Panc1 (cell line): ENCODE measurements around the gene DNASE1L1. TPM values are rescaled to one million over a fixed set of nuclear protein-coding genes. Genes with fewer than 3 reads are reported as not detected.
"Not testable (repeated sequence)": the region's sequence is repeated elsewhere in the genome, so short reads cannot be mapped to it uniquely, and the experiment has no call there.

Experiments
- ATAC-seq: fragments of 200-7000 bp; cut with Tn5 transposase; 2 replicates; pipeline ENCODE4 v1.9.1; 2020; ENCODE audit warnings: mild to moderate bottlenecking, moderate library complexity
- BruUV-seq: library from RNA; stranded (reverse); fragments of 400-500 nt; replicated peaks from 2 replicates; lab custom pipeline; 2021; lab: Mats Ljungman, UMichigan
- CTCF ChIA-PET: fragments of 300-600 bp; sonication (Branson Sonifier 250); formaldehyde crosslinking; loops from one replicate; lab custom pipeline; 2022; ENCODE audit warnings: antibody characterized with exemption; lab: Charles Lee
- POLR2A ChIA-PET: fragments of 300-600 bp; sonication (Branson Sonifier 250); formaldehyde crosslinking; loops from one replicate; lab custom pipeline; 2022; ENCODE audit warnings: antibody characterized with exemption; lab: Charles Lee
- DNase-seq: peaks from one replicate; pipeline ENCODE4 v3.0.0-alpha.2; 2010; ENCODE audit warnings: low read depth, low spot score
- H3K27ac ChIP-seq: 2 replicates; pipeline ENCODE4 v1.5.1; 2011; ENCODE audit warnings: mild to moderate bottlenecking, low read length, inconsistent platforms
- H3K27me3 ChIP-seq: fragments of 200-500 bp; sonication (Bioruptor generic); 2 replicates; pipeline ENCODE4 v1.6.0; 2014; ENCODE audit warnings: low read length, inconsistent platforms; ENCODE audit not compliant: control insufficient read depth, insufficient read depth
- H3K36me3 ChIP-seq: fragments of 200-500 bp; sonication (Bioruptor generic); 2 replicates; pipeline ENCODE4 v1.5.1; 2014; ENCODE audit warnings: inconsistent platforms, mild to moderate bottlenecking, low read length, moderate library complexity; ENCODE audit not compliant: control insufficient read depth, insufficient read depth
- H3K4me1 ChIP-seq: 2 replicates; pipeline ENCODE4 v1.5.1; 2011; ENCODE audit warnings: inconsistent platforms, mild to moderate bottlenecking, low read length, moderate library complexity; ENCODE audit not compliant: control insufficient read depth, insufficient read depth
- H3K4me3 ChIP-seq, 2 experiments: 2 replicates each; pipeline ENCODE4 v1.5.1; 2011 to 2012; ENCODE audit warnings: low read depth in 2 of 2, low read length in 2 of 2, mild to moderate bottlenecking in 2 of 2, inconsistent platforms in 1 of 2, moderate library complexity in 1 of 2
- H3K9me3 ChIP-seq: fragments of 200-500 bp; sonication (Bioruptor generic); 2 replicates; pipeline ENCODE4 v1.5.1; 2014; ENCODE audit warnings: low read depth, mild to moderate bottlenecking, inconsistent platforms, low read length, moderate library complexity; ENCODE audit not compliant: control insufficient read depth, insufficient read depth
- POLR2AphosphoS5 ChIP-seq: IDR thresholded peaks from 2 replicates; pipeline ENCODE4 v1.6.1; 2012; ENCODE audit warnings: mild to moderate bottlenecking, low read depth, low read length, moderate library complexity
- SIN3A ChIP-seq: IDR thresholded peaks from 2 replicates; pipeline ENCODE4 v1.6.1; 2012; ENCODE audit warnings: low read depth, mild to moderate bottlenecking, low read length, moderate library complexity, borderline replicate concordance; ENCODE audit not compliant: insufficient read depth
- TCF7L2 ChIP-seq: IDR thresholded peaks from 2 replicates; pipeline ENCODE4 v1.6.1; 2011; ENCODE audit warnings: mild to moderate bottlenecking, low read depth, low read length, inconsistent platforms
- in situ Hi-C: cut with HindIII; loops from 2 replicates; pipeline ENCODE4 v1.10.0; 2016; ENCODE audit warnings: low sequenced_read_pairs, low pct_unique_long_range_greater_than_20kb
- intact Hi-C: fragments of 100-400 bp; cut with micrococcal nuclease; formaldehyde crosslinking; loops from one replicate; pipeline ENCODE4 v1.10.0; 2022; ENCODE audit not compliant: unreplicated experiment
- total RNA-seq: library from RNA; stranded (reverse); gene quantifications from one replicate; pipeline ENCODE4 v1.2.1, GENCODE V29; 2021; ENCODE audit not compliant: unreplicated experiment
- TF ChIP-seq, protein P1 (sequence below), 2 experiments: IDR thresholded peaks; 2 replicates each; pipeline ENCODE4 v1.6.1; 2011 to 2012; ENCODE audit warnings: low read depth in 2 of 2, control low read depth in 1 of 2, low read length in 1 of 2, mild to moderate bottlenecking in 1 of 2, moderate library complexity in 1 of 2; ENCODE audit not compliant: insufficient read depth in 1 of 2
- TF ChIP-seq, protein P2 (sequence below): fragments of 450-650 bp; IDR thresholded peaks from 2 replicates; pipeline ENCODE4 v1.5.1; 2017; ENCODE audit warnings: mild to moderate bottlenecking

DNASE1L1 gene
- total RNA-seq, 1 experiment from 2014 or later = 60.4 TPM

DNA sequence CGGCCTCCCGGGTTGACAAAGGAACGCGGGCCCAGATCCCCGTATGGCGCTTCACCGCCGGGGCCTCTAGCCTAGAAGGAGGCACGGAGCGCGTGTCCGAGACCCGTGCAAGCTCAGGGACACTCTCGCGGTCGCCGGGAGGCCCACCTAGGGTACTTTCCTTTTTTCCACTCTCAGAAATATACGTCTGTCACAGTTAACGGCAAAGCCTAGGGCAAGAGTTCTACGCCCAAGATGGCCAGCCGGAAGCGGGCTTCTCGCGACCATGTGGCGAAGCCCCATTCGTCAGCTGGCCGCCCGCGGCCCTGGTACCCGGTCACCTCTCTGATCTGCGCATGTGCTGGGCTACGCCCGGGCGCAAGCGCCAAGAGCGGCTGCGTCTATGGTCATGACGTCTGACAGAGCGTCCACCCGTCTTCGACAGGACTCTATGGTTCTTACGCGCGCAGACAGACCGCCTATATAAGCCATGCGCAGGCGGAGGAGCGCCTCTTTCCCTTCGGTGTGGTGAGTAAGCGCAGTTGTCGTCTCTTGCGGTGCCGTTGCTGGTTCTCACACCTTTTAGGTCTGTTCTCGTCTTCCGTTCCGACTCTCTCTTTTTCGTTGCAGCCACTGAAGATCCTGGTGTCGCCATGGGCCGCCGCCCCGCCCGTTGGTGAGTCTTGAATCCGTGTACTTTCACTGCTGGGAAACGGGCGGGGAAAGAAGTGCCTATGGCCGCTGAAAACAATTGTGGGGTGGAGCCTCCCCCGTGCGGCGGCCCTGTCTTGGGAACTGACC, 11.0 kb downstream of the DNASE1L1 start, which contains the start of gene RPL10:
RPL10 (plus strand) TSS at position 490 of the 780 bp plus-strand sequence; CDS start at position 633, 143 bp downstream.
- Histone ChIP-seq H3K27ac (peak within 1 kb of the TSS; percentile 99), H3K4me1 (peaks cover 29% of the 10 kb centered on the region), H3K9me3 (no peaks in the 10 kb centered on the region), H3K4me3 (peak within 1 kb of the TSS; percentile 82 to 99), H3K36me3 (peaks cover 10% of the 10 kb centered on the region), H3K27me3 (no peaks in the 10 kb centered on the region)
- intact Hi-C loops = no loop called here
- TF ChIP-seq, protein P1, sequence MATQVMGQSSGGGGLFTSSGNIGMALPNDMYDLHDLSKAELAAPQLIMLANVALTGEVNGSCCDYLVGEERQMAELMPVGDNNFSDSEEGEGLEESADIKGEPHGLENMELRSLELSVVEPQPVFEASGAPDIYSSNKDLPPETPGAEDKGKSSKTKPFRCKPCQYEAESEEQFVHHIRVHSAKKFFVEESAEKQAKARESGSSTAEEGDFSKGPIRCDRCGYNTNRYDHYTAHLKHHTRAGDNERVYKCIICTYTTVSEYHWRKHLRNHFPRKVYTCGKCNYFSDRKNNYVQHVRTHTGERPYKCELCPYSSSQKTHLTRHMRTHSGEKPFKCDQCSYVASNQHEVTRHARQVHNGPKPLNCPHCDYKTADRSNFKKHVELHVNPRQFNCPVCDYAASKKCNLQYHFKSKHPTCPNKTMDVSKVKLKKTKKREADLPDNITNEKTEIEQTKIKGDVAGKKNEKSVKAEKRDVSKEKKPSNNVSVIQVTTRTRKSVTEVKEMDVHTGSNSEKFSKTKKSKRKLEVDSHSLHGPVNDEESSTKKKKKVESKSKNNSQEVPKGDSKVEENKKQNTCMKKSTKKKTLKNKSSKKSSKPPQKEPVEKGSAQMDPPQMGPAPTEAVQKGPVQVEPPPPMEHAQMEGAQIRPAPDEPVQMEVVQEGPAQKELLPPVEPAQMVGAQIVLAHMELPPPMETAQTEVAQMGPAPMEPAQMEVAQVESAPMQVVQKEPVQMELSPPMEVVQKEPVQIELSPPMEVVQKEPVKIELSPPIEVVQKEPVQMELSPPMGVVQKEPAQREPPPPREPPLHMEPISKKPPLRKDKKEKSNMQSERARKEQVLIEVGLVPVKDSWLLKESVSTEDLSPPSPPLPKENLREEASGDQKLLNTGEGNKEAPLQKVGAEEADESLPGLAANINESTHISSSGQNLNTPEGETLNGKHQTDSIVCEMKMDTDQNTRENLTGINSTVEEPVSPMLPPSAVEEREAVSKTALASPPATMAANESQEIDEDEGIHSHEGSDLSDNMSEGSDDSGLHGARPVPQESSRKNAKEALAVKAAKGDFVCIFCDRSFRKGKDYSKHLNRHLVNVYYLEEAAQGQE (IDR thresholded peaks at IDR 0.05; ENCODE audit: insufficient read depth in 1 of 2, low read depth in 2 of 2, low read length in 1 of 2) = peak in 1 of 2 experiments; percentile 67; a peak in 1 of 4 replicates
- TF ChIP-seq, protein P2, sequence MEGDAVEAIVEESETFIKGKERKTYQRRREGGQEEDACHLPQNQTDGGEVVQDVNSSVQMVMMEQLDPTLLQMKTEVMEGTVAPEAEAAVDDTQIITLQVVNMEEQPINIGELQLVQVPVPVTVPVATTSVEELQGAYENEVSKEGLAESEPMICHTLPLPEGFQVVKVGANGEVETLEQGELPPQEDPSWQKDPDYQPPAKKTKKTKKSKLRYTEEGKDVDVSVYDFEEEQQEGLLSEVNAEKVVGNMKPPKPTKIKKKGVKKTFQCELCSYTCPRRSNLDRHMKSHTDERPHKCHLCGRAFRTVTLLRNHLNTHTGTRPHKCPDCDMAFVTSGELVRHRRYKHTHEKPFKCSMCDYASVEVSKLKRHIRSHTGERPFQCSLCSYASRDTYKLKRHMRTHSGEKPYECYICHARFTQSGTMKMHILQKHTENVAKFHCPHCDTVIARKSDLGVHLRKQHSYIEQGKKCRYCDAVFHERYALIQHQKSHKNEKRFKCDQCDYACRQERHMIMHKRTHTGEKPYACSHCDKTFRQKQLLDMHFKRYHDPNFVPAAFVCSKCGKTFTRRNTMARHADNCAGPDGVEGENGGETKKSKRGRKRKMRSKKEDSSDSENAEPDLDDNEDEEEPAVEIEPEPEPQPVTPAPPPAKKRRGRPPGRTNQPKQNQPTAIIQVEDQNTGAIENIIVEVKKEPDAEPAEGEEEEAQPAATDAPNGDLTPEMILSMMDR = no peak
- TF ChIP-seq POLR2AphosphoS5 = peak; percentile 100
- 0 out of 2 replicates have a peak, but pooled peaks have one; percentile 91 for TF ChIP-seq SIN3A
- TF ChIP-seq TCF7L2 = peak; percentile 40; the same call in 1 of the 2 replicates
- DNase-seq = peak; percentile 96
- CTCF ChIA-PET = interaction anchor here (0.6 to 0.8 kb wide), 2 partner anchors 10 to 27 kb away, joined by 3 to 7 read pairs; no protein-coding TSS in a partner anchor
- POLR2A ChIA-PET = interaction anchor here (0.6 to 1.3 kb wide), 5 partner anchors 129 to 571 kb away, joined by 3 read pairs; partner anchors contain the start of genes G6PD and IKBKG
- in situ Hi-C loops = no loop called here
- peak; percentile 85 for ATAC-seq
- no TSS peak for BruUV-seq

DNA sequence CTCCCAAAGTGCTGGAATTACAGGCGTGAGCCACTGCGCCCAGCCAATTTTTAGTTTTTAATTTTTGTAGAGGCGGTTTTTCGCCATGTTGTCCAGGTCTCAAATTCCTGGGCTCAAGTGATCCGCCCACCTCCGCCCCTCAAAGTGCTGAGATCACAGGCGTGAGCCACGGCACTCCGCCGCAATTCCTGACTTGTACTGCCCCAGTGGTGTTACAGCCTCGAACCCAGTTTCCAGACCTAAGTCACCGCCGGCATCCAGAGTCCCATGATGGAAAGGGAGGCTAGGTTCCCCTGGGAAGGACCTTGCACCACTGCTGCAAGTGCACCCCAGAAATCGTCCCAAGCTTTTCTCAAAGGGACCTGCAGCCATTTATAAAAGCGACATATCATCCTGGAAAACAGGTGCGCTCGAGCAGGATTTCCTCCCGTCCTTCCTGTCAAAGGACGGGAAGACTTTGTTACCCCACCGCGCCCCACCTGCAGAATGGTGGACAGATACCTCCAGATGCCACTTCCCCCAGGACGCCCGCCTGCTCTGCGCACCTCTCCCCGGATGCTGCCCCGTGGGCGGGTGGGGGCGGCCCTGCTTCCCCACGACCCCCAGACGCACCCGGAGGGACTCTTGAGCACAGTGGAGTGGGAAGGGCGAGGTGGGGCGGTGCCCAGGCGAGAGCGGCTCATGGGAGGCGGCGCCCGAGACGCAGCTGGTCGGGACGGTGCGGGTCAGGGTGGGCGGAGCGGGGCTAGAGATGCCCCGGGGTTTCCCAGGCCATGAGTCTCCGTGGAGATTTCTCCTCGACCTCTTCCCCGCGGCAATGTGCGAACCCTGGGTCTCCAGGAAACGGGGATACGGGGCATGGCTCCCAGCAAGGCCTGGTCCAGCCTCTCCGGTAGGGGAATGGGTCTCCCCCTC, 11.8 kb downstream of the DNASE1L1 start:
- intact Hi-C loops = no loop called here
- TF ChIP-seq, protein P1 (IDR thresholded peaks at IDR 0.05; ENCODE audit: insufficient read depth in 1 of 2, low read depth in 2 of 2, low read length in 1 of 2) = no peak
- TF ChIP-seq POLR2AphosphoS5 = no peak
- TF ChIP-seq TCF7L2 = no peak
- TF ChIP-seq SIN3A = peak; percentile 61; the same call in 1 of the 2 replicates
- Histone ChIP-seq H3K27ac (peak overlapping the region; percentile 99), H3K4me3 (peak overlapping the region; percentile 82 to 99), H3K27me3 (no peaks in the 10 kb centered on the region), H3K4me1 (peaks cover 26% of the 10 kb centered on the region), H3K36me3 (peaks cover 10% of the 10 kb centered on the region), H3K9me3 (no peaks in the 10 kb centered on the region)
- ChIA-PET POLR2A (interaction anchor here (0.6 to 1.3 kb wide), 4 partner anchors 130 to 572 kb away, joined by 3 read pairs; partner anchors contain the start of genes G6PD and IKBKG), CTCF (interaction anchor here (0.6 kb wide), 1 partner anchor 28 kb away, joined by 7 read pairs; no protein-coding TSS in a partner anchor)
- peak; percentile 81 for ATAC-seq
- DNase-seq = no peak
- BruUV-seq = TSS peak; percentile 66
- in situ Hi-C loops = no loop called here

DNA sequence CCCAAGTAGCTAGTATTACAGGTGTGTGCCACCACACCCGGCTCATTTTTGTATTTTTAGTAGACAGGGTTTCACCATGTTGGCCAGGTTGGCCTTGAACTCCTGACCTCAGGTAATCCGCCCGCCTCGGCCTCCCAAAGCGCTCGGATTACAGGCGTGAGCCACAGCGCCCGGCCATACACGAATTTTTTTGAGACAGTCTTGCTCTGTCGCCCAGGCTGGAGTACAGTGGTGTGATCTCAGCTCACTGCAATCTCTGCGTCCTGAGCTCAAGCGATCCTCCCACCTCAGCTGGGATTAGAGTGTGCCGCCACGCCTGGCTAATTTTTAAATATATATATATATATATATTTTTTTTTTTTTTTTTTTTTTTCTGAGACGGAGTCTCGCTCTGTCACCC, 12.7 kb downstream of the DNASE1L1 start:
- not testable (repeated sequence) for H3K27ac ChIP-seq

More for the DNA sequence above, 12.7 kb downstream of the DNASE1L1 start:
- H3K4me1 ChIP-seq = peaks cover 18% of the 10 kb centered on the region
- intact Hi-C loops, CTCF ChIA-PET, H3K4me3 ChIP-seq, in situ Hi-C loops, H3K9me3 ChIP-seq, DNase-seq, ATAC-seq, BruUV-seq, H3K27me3 ChIP-seq, POLR2A ChIA-PET, H3K36me3 ChIP-seq: not testable (repeated sequence)
